K562 (cell line): ENCODE results near the gene SLC26A2. TPM values are rescaled to one million over a fixed set of nuclear protein-coding genes. Genes with fewer than 3 reads are reported as not detected.

ENCODE experiments used
- ETV1 ChIP-seq: fragments of 450-650 bp; conservative IDR thresholded peaks from 2 replicates; pipeline ENCODE4 v1.6.1; 2016; ENCODE audit warnings: missing genetic modification characterization, control low read depth, low read depth, missing compliant biosample characterization
- FOXJ2 ChIP-seq: fragments of 200-800 bp; sonication (Bioruptor generic); IDR thresholded peaks from 2 replicates; pipeline ENCODE4 v1.6.1; 2016; ENCODE audit warnings: missing genetic modification characterization, missing compliant biosample characterization
- JUND ChIP-seq, 2 experiments: IDR thresholded peaks; 2 replicates in 1 of 2; 3 replicates in 1 of 2; pipeline ENCODE4 v1.6.1; 2011; ENCODE audit warnings: borderline replicate concordance in 2 of 2, low read depth in 2 of 2, low read length in 2 of 2, improper control_type of control experiment in 1 of 2, missing biosample characterization in 1 of 2, missing genetic modification characterization in 1 of 2, missing genetic modification reagents in 1 of 2
- MBD2 ChIP-seq: sonication (generic); IDR thresholded peaks from 2 replicates; pipeline ENCODE4 v1.6.1; 2016; ENCODE audit warnings: low read depth, borderline replicate concordance
- NR2C2 ChIP-seq, 2 experiments: fragments of 200-800 bp in 1 of 2; sonication (Bioruptor generic) in 1 of 2; sonication (generic) in 1 of 2; formaldehyde crosslinking in 1 of 2; IDR thresholded peaks; 2 replicates each; pipeline versions ENCODE4 v1.6.1 to v1.8.0; 2016 to 2022; ENCODE audit warnings: mild to moderate bottlenecking in 1 of 2, missing compliant biosample characterization in 1 of 2, missing genetic modification characterization in 1 of 2, missing genetic modification reagents in 1 of 2
- PCBP1 ChIP-seq: fragments of 200-400 bp; formaldehyde crosslinking; IDR thresholded peaks from 2 replicates; pipeline ENCODE4 v1.6.1; 2018; ENCODE audit warnings: mild to moderate bottlenecking, low read depth, low read length; ENCODE audit not compliant: poor library complexity, severe bottlenecking
- RCOR1 ChIP-seq, 2 experiments: IDR thresholded peaks; 2 replicates each; pipeline ENCODE4 v1.6.1; 2012; ENCODE audit warnings: low read depth in 2 of 2, low read length in 2 of 2, borderline replicate concordance in 1 of 2, improper control_type of control experiment in 1 of 2
- TGIF2 ChIP-seq: sonication (generic); formaldehyde crosslinking; IDR thresholded peaks from 2 replicates; pipeline ENCODE4 v1.8.1; 2022; ENCODE audit warnings: mild to moderate bottlenecking, missing genetic modification reagents, moderate library complexity
- U2AF1 ChIP-seq: fragments of 200-400 bp; formaldehyde crosslinking; optimal IDR thresholded peaks from 2 replicates; pipeline ENCODE3; 2017; ENCODE audit warnings: mild to moderate bottlenecking, low read depth, low read length, moderate library complexity
- polyA plus RNA-seq, 8 experiments: library from polyadenylated mRNA; depleted of rRNA in 4 of 8; stranded (reverse) in 5 of 8; unstranded in 3 of 8; fragments of >200 nt; fragmentation: Nextera tagmentation in 2 of 8; fragmentation: Illumina TruSeq in 1 of 8; extraction: Ambion mirVana in 2 of 8; extraction: Trizol in 1 of 8; gene quantifications; 2 replicates each; pipeline versions ENCODE4 v1.2.1 to v1.2.3, GENCODE V29; 2011 to 2014; ENCODE audit warnings: inconsistent platforms in 1 of 8, missing spikeins in 1 of 8
- total RNA-seq, 7 experiments: library from RNA; depleted of rRNA in 6 of 7; stranded (reverse); fragments of >200 nt in 6 of 7; fragmentation: Illumina TruSeq in 2 of 7; extraction: Trizol in 2 of 7; gene quantifications; 2 replicates each; pipeline versions ENCODE4 v1.2.1 to v1.2.3, GENCODE V29; 2011 to 2021; ENCODE audit warnings: low replicate concordance in 1 of 7
- TF ChIP-seq, protein P1 (sequence below): fragments of 200-600 bp; sonication (generic); IDR thresholded peaks from one replicate; pipeline ENCODE4 v1.6.1; 2012; ENCODE audit warnings: mild to moderate bottlenecking, low read depth, low read length, inconsistent platforms
- TF ChIP-seq, protein P2 (sequence below), 2 experiments: fragments of 450-650 bp; conservative IDR thresholded peaks; 2 replicates each; pipeline ENCODE4 v1.6.1; 2017; ENCODE audit warnings: mild to moderate bottlenecking in 2 of 2, moderate library complexity in 2 of 2

Gene SLC26A2
- total and polyA plus RNA-seq, 9 of the 15 experiments (the other 6 are each of a cell fraction or from before 2014, with no cell fraction given), result 1.1 to 6.3 (median 3.6) TPM

DNA sequence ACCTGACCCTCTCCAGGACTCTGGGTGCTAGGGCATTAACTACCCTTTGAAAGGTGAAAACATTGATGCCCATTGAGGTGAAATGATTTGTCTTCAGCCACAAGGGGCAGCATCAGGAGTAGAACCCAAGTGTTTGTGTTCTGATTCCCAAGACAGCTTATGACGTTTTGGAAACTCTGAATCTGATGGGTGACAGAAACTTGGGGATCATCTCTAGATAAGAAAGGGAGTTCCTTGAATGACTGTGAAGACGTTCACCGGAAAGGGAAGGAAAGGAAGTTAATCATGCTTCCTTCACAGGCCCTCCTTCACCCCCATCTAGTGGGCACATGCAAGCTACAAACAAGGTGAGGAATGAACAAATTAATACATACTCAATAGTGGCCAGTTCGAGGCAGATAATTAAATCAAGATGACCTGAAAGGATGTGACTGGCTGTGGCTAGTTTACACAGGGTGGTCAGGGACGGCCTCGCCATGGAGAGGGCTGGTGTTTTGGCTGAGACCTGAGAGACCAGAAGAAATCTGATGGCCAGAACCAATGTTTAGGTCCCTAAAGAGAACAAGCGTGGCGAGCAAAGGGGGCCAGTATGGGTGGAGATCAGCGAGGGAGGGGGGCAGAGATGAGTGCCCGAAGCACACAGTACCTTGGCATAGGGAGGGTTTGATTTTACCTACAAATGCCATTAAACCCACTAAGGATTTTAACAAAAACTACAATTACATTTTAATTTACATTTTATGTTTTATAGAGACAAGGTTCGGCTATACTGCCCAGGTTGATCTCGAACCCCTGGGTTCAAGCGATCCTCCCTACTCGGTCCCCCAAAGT lies 937 bp upstream of the SLC26A2 start (continued):
- TF ChIP-seq, protein P1, sequence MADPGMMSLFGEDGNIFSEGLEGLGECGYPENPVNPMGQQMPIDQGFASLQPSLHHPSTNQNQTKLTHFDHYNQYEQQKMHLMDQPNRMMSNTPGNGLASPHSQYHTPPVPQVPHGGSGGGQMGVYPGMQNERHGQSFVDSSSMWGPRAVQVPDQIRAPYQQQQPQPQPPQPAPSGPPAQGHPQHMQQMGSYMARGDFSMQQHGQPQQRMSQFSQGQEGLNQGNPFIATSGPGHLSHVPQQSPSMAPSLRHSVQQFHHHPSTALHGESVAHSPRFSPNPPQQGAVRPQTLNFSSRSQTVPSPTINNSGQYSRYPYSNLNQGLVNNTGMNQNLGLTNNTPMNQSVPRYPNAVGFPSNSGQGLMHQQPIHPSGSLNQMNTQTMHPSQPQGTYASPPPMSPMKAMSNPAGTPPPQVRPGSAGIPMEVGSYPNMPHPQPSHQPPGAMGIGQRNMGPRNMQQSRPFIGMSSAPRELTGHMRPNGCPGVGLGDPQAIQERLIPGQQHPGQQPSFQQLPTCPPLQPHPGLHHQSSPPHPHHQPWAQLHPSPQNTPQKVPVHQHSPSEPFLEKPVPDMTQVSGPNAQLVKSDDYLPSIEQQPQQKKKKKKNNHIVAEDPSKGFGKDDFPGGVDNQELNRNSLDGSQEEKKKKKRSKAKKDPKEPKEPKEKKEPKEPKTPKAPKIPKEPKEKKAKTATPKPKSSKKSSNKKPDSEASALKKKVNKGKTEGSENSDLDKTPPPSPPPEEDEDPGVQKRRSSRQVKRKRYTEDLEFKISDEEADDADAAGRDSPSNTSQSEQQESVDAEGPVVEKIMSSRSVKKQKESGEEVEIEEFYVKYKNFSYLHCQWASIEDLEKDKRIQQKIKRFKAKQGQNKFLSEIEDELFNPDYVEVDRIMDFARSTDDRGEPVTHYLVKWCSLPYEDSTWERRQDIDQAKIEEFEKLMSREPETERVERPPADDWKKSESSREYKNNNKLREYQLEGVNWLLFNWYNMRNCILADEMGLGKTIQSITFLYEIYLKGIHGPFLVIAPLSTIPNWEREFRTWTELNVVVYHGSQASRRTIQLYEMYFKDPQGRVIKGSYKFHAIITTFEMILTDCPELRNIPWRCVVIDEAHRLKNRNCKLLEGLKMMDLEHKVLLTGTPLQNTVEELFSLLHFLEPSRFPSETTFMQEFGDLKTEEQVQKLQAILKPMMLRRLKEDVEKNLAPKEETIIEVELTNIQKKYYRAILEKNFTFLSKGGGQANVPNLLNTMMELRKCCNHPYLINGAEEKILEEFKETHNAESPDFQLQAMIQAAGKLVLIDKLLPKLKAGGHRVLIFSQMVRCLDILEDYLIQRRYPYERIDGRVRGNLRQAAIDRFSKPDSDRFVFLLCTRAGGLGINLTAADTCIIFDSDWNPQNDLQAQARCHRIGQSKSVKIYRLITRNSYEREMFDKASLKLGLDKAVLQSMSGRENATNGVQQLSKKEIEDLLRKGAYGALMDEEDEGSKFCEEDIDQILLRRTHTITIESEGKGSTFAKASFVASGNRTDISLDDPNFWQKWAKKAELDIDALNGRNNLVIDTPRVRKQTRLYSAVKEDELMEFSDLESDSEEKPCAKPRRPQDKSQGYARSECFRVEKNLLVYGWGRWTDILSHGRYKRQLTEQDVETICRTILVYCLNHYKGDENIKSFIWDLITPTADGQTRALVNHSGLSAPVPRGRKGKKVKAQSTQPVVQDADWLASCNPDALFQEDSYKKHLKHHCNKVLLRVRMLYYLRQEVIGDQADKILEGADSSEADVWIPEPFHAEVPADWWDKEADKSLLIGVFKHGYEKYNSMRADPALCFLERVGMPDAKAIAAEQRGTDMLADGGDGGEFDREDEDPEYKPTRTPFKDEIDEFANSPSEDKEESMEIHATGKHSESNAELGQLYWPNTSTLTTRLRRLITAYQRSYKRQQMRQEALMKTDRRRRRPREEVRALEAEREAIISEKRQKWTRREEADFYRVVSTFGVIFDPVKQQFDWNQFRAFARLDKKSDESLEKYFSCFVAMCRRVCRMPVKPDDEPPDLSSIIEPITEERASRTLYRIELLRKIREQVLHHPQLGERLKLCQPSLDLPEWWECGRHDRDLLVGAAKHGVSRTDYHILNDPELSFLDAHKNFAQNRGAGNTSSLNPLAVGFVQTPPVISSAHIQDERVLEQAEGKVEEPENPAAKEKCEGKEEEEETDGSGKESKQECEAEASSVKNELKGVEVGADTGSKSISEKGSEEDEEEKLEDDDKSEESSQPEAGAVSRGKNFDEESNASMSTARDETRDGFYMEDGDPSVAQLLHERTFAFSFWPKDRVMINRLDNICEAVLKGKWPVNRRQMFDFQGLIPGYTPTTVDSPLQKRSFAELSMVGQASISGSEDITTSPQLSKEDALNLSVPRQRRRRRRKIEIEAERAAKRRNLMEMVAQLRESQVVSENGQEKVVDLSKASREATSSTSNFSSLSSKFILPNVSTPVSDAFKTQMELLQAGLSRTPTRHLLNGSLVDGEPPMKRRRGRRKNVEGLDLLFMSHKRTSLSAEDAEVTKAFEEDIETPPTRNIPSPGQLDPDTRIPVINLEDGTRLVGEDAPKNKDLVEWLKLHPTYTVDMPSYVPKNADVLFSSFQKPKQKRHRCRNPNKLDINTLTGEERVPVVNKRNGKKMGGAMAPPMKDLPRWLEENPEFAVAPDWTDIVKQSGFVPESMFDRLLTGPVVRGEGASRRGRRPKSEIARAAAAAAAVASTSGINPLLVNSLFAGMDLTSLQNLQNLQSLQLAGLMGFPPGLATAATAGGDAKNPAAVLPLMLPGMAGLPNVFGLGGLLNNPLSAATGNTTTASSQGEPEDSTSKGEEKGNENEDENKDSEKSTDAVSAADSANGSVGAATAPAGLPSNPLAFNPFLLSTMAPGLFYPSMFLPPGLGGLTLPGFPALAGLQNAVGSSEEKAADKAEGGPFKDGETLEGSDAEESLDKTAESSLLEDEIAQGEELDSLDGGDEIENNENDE, result no peak
- TF ChIP-seq RCOR1 (IDR thresholded peaks at IDR 0.05; ENCODE audit: borderline replicate concordance in 1 of 2, low read depth in 2 of 2, low read length in 2 of 2) (peak in 1 of 2 experiments; percentile 87; a peak in 2 of 4 replicates), TGIF2 (no peak), MBD2 (no peak), U2AF1 (no peak), ETV1 (peak; percentile 91), JUND (IDR thresholded peaks at IDR 0.05; ENCODE audit: borderline replicate concordance, low read depth, low read length) (peak; percentile 89), JUND (tag; IDR thresholded peaks at IDR 0.05; ENCODE audit: borderline replicate concordance, low read depth, low read length) (peak; percentile 90; the same call in 2 of the 3 replicates), FOXJ2 (tag) (peak; percentile 94), PCBP1 (no peak), NR2C2 (CRISPR knock-in tag; IDR thresholded peaks at IDR 0.05) (no peak), NR2C2 (tag; IDR thresholded peaks at IDR 0.05) (peak; percentile 68)
- TF ChIP-seq, protein P2, sequence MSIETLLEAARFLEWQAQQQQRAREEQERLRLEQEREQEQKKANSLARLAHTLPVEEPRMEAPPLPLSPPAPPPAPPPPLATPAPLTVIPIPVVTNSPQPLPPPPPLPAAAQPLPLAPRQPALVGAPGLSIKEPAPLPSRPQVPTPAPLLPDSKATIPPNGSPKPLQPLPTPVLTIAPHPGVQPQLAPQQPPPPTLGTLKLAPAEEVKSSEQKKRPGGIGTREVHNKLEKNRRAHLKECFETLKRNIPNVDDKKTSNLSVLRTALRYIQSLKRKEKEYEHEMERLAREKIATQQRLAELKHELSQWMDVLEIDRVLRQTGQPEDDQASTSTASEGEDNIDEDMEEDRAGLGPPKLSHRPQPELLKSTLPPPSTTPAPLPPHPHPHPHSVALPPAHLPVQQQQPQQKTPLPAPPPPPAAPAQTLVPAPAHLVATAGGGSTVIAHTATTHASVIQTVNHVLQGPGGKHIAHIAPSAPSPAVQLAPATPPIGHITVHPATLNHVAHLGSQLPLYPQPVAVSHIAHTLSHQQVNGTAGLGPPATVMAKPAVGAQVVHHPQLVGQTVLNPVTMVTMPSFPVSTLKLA (conservative IDR thresholded peaks at IDR 0.05), result peak in 1 of 2 experiments; percentile 47; a peak in 2 of 4 replicates
